Progenitor cell of endocrine pancreas (in vitro differentiated cells): ENCODE results near the gene ADRA2B. TPM values are rescaled to one million over a fixed set of nuclear protein-coding genes. Genes with fewer than 3 reads are reported as not detected.

ENCODE experiments used
- DNase-seq: peaks from one replicate; pipeline ENCODE4 v3.0.0; 2021; ENCODE audit warnings: low spot score; ENCODE audit not compliant: unreplicated experiment
- H3K27ac Mint-ChIP-seq: 2 replicates; pipeline ENCODE4 v1.8.0; 2021; ENCODE audit warnings: mild to moderate bottlenecking, moderate library complexity, mixed read lengths
- H3K27me3 Mint-ChIP-seq: 2 replicates; pipeline ENCODE4 v1.8.0; 2021; ENCODE audit warnings: mixed read lengths
- H3K36me3 Mint-ChIP-seq: 2 replicates; pipeline ENCODE4 v1.8.0; 2022; ENCODE audit warnings: mixed read lengths; ENCODE audit not compliant: insufficient read depth
- H3K4me1 Mint-ChIP-seq: 2 replicates; pipeline ENCODE4 v1.8.0; 2021; ENCODE audit warnings: low read depth, mixed read lengths
- H3K4me3 Mint-ChIP-seq: 2 replicates; pipeline ENCODE4 v1.8.0; 2021; ENCODE audit warnings: low read depth, mild to moderate bottlenecking, moderate library complexity, mixed read lengths
- H3K9me3 Mint-ChIP-seq: 2 replicates; pipeline ENCODE4 v1.8.0; 2021; ENCODE audit warnings: low read depth, mixed read lengths
- total RNA-seq: library from RNA; stranded (reverse); gene quantifications from 2 replicates; pipeline ENCODE4 v1.2.1, GENCODE V29; 2021
- TF ChIP-seq, protein P1 (sequence below): fragments of 200-600 bp; sonication (generic); IDR thresholded peaks from one replicate; pipeline ENCODE4 v1.5.0; 2021; ENCODE audit warnings: antibody characterized with exemption, mild to moderate bottlenecking; ENCODE audit not compliant: unreplicated experiment

Gene ADRA2B
- total RNA-seq, 1 donor from 2014 or later, result 0.69 TPM

- H3K4me3 Mint-ChIP-seq, result no peak overlapping the region
- peak overlapping the region; percentile 27 for H3K27ac Mint-ChIP-seq
- TF ChIP-seq, protein P1, sequence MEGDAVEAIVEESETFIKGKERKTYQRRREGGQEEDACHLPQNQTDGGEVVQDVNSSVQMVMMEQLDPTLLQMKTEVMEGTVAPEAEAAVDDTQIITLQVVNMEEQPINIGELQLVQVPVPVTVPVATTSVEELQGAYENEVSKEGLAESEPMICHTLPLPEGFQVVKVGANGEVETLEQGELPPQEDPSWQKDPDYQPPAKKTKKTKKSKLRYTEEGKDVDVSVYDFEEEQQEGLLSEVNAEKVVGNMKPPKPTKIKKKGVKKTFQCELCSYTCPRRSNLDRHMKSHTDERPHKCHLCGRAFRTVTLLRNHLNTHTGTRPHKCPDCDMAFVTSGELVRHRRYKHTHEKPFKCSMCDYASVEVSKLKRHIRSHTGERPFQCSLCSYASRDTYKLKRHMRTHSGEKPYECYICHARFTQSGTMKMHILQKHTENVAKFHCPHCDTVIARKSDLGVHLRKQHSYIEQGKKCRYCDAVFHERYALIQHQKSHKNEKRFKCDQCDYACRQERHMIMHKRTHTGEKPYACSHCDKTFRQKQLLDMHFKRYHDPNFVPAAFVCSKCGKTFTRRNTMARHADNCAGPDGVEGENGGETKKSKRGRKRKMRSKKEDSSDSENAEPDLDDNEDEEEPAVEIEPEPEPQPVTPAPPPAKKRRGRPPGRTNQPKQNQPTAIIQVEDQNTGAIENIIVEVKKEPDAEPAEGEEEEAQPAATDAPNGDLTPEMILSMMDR, result no peak
- no peak for DNase-seq
- H3K27me3 Mint-ChIP-seq, result peaks cover 26% of the 10 kb centered on the region
- H3K9me3 Mint-ChIP-seq, result no peaks in the 10 kb centered on the region
- H3K36me3 Mint-ChIP-seq, result no peaks in the 10 kb centered on the region
- H3K4me1 Mint-ChIP-seq, result peaks cover 3% of the 10 kb centered on the region
Measured at GRCh38 chr2:96137321-96138178, 21.2 kb upstream of the ADRA2B start.

GRCh38 chr2:96136129-96136720 lies 19.9 kb upstream of the ADRA2B start:
- Mint-ChIP-seq H3K27ac (no peak overlapping the region), H3K4me3 (no peak overlapping the region), H3K9me3 (no peaks in the 10 kb centered on the region), H3K4me1 (peaks cover 3% of the 10 kb centered on the region), H3K27me3 (peaks cover 24% of the 10 kb centered on the region), H3K36me3 (no peaks in the 10 kb centered on the region)
- TF ChIP-seq, protein P1, result no peak
- no peak for DNase-seq

- no peak overlapping the region for H3K27ac Mint-ChIP-seq
- peaks cover 29% of the 10 kb centered on the region for H3K27me3 Mint-ChIP-seq
- TF ChIP-seq, protein P1, result no peak
Measured at GRCh38 chr2:96135621-96136020, 19.2 kb upstream of the ADRA2B start.

GRCh38 chr2:96135171-96135570 lies 18.8 kb upstream of the ADRA2B start:
- peaks cover 33% of the 10 kb centered on the region for H3K27me3 Mint-ChIP-seq
- H3K4me1 Mint-ChIP-seq, result peaks cover 3% of the 10 kb centered on the region
- TF ChIP-seq, protein P1, result no peak
- H3K9me3 Mint-ChIP-seq, result no peaks in the 10 kb centered on the region
- H3K36me3 Mint-ChIP-seq, result no peaks in the 10 kb centered on the region
- no peak overlapping the region for H3K27ac Mint-ChIP-seq
- H3K4me3 Mint-ChIP-seq, result no peak overlapping the region
- DNase-seq, result no peak

More at GRCh38 chr2:96135621-96136020, 19.2 kb upstream of the ADRA2B start:
- no peak for DNase-seq
- H3K4me1 Mint-ChIP-seq, result peaks cover 3% of the 10 kb centered on the region
- no peak overlapping the region for H3K4me3 Mint-ChIP-seq
- no peaks in the 10 kb centered on the region for H3K9me3 Mint-ChIP-seq
- no peaks in the 10 kb centered on the region for H3K36me3 Mint-ChIP-seq

DNA sequence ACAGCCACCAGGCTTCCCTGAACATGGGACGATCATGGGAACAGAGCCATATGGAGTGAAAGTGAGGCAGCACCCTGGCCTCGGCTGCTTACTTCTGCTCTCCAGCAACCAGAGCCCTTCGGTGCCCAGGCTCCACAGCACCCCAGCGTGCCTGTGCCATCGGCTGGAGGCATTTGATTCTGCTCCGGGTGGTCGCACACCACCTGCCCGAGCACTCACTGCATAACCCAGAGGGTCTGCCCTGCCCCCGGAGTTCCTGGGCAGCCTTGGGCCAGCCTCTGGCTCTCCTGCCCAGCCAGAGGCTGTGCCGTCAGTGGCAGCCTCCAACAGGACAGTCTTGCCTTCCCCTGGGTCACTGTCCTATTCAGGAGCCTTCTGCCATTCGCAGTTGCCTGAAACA lies 18.1 kb upstream of the ADRA2B start:
- TF ChIP-seq, protein P1, result no peak
- Mint-ChIP-seq H3K27me3 (peaks cover 34% of the 10 kb centered on the region), H3K9me3 (no peaks in the 10 kb centered on the region), H3K27ac (no peak overlapping the region), H3K4me3 (no peak overlapping the region), H3K36me3 (no peaks in the 10 kb centered on the region), H3K4me1 (peaks cover 3% of the 10 kb centered on the region)
- no peak for DNase-seq
